Measurements from ENCODE around the gene IRX6.

The IRX6 gene

GRCh38 chr16:55341681-55342080 lies 17.7 kb downstream of the IRX6 start:
- DNase-seq (ENCODE audit: extremely low spot score), result no peak
- CTCF ChIA-PET, result no interaction called here
- POLR2A ChIA-PET, result no interaction called here
- TF ChIP-seq CTBP1 (IDR thresholded peaks at IDR 0.05; ENCODE audit: borderline replicate concordance), result no peak

- TF ChIP-seq FOXK2 (IDR thresholded peaks at IDR 0.05) (no peak), FOXA1 (IDR thresholded peaks at IDR 0.05) (no peak), PKNOX1 (IDR thresholded peaks at IDR 0.05) (no peak), L3MBTL2 (conservative IDR thresholded peaks at IDR 0.05) (no peak), SP1 (IDR thresholded peaks at IDR 0.05) (no peak), LEF1 (IDR thresholded peaks at IDR 0.05; ENCODE audit: borderline replicate concordance) (no peak), ELF4 (IDR thresholded peaks at IDR 0.05) (no peak), ARNT (IDR thresholded peaks at IDR 0.05) (no peak), SUZ12 (IDR thresholded peaks at IDR 0.05) (no peak), HDGF (IDR thresholded peaks at IDR 0.05; ENCODE audit: borderline replicate concordance) (no peak), CTBP1 (IDR thresholded peaks at IDR 0.05; ENCODE audit: borderline replicate concordance) (no peak), NFRKB (IDR thresholded peaks at IDR 0.05) (no peak), TARDBP (IDR thresholded peaks at IDR 0.05) (no peak), FOXM1 (IDR thresholded peaks at IDR 0.05; ENCODE audit: borderline replicate concordance) (no peak), BHLHE40 (IDR thresholded peaks at IDR 0.05; ENCODE audit: borderline replicate concordance) (no peak)
- DNase-seq (ENCODE audit: extremely low spot score), result no peak
- ChIA-PET CTCF (interaction anchor here (0.7 kb wide), 1 partner anchor 1068 kb away, joined by 3 read pairs; no protein-coding TSS in a partner anchor), POLR2A (no interaction called here)
Observed at GRCh38 chr16:55346475-55346874, 22.5 kb downstream of the IRX6 start.

DNA sequence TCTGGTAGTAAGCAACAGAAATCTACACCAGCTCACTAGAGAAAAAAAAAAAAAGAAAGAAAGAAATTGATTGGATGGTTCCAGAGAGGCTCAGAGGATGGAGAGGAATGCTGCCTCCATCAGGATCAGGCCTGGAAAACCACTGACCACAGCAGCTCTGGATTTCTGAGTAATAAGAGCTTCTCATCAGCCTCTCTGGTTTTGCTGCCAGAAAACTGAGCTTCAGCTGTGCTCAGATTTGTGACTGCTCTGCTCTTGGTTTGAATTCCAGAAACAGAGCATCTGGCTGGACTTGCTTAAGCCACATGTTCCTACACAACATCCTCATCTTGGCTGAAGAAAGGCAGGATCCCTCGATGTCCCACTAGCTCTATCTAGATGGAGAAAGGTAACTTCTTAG lies 25.9 kb downstream of the IRX6 start:
- POLR2A ChIA-PET, result no interaction called here
- no peak for DNase-seq (ENCODE audit: extremely low spot score)
- TF ChIP-seq SP1 (IDR thresholded peaks at IDR 0.05), result no peak
- no peak for TF ChIP-seq FOXA1 (IDR thresholded peaks at IDR 0.05)
- CTCF ChIA-PET, result no interaction called here

GRCh38 chr16:55350984-55351383 lies 27.0 kb downstream of the IRX6 start:
- ChIA-PET POLR2A (no interaction called here), CTCF (no interaction called here)
- TF ChIP-seq L3MBTL2 (conservative IDR thresholded peaks at IDR 0.05) (no peak), ZNF384 (IDR thresholded peaks at IDR 0.05) (no peak), LEF1 (IDR thresholded peaks at IDR 0.05; ENCODE audit: borderline replicate concordance) (no peak), BHLHE40 (IDR thresholded peaks at IDR 0.05; ENCODE audit: borderline replicate concordance) (no peak), SUZ12 (IDR thresholded peaks at IDR 0.05) (no peak), NFRKB (IDR thresholded peaks at IDR 0.05) (no peak), FOXK2 (IDR thresholded peaks at IDR 0.05) (no peak), FOXA1 (IDR thresholded peaks at IDR 0.05) (no peak), HDGF (IDR thresholded peaks at IDR 0.05; ENCODE audit: borderline replicate concordance) (no peak), FOXM1 (IDR thresholded peaks at IDR 0.05; ENCODE audit: borderline replicate concordance) (no peak), CTBP1 (IDR thresholded peaks at IDR 0.05; ENCODE audit: borderline replicate concordance) (no peak)
- DNase-seq (ENCODE audit: extremely low spot score), result no peak

DNA sequence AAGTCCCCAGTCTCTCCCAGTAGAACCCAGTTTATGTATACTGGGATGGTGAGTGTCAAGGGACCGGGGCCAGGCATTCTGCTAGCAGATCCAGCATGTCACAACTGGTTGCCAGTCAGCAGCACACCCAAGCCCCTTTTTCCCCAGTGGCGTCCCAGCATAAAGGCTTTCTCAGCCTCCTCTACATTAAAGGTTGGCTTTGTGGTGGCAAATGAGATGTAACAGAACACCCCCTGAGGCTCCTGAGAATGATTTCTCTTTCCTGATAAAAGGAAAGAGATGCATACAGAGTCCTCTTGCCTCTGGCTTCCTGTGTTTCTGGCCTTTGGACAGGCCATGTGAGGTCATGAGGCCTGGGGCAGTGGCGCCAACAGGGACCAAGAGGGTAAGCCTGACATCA lies 27.9 kb downstream of the IRX6 start:
- no peak for DNase-seq (ENCODE audit: extremely low spot score)
- CTCF ChIA-PET, result no interaction called here
- POLR2A ChIA-PET, result no interaction called here
- TF ChIP-seq L3MBTL2 (conservative IDR thresholded peaks at IDR 0.05), result no peak
- TF ChIP-seq FOXA1 (IDR thresholded peaks at IDR 0.05), result no peak
- TF ChIP-seq CTBP1 (IDR thresholded peaks at IDR 0.05; ENCODE audit: borderline replicate concordance), result no peak
- TF ChIP-seq LEF1 (IDR thresholded peaks at IDR 0.05; ENCODE audit: borderline replicate concordance), result no peak
- no peak for TF ChIP-seq SUZ12 (IDR thresholded peaks at IDR 0.05)
- no peak for TF ChIP-seq NFRKB (IDR thresholded peaks at IDR 0.05)

GRCh38 chr16:55357241-55357640 lies 33.2 kb downstream of the IRX6 start:
- no peak for TF ChIP-seq SUZ12 (IDR thresholded peaks at IDR 0.05)
- TF ChIP-seq FOXM1 (IDR thresholded peaks at IDR 0.05; ENCODE audit: borderline replicate concordance), result no peak
- ChIA-PET POLR2A (no interaction called here), CTCF (no interaction called here)
- DNase-seq (ENCODE audit: extremely low spot score), result no peak

- no peak for TF ChIP-seq L3MBTL2 (conservative IDR thresholded peaks at IDR 0.05)
- no peak for TF ChIP-seq PKNOX1 (IDR thresholded peaks at IDR 0.05)
- TF ChIP-seq ARNT (IDR thresholded peaks at IDR 0.05), result no peak
- no peak for TF ChIP-seq NFRKB (IDR thresholded peaks at IDR 0.05)
- no peak for TF ChIP-seq FOXA1 (IDR thresholded peaks at IDR 0.05)
- TF ChIP-seq TARDBP (IDR thresholded peaks at IDR 0.05), result no peak
- TF ChIP-seq FOXM1 (IDR thresholded peaks at IDR 0.05; ENCODE audit: borderline replicate concordance), result no peak
- CTCF ChIA-PET, result no interaction called here
- POLR2A ChIA-PET, result no interaction called here
- no peak for DNase-seq (ENCODE audit: extremely low spot score)
Observed at GRCh38 chr16:55359946-55360345, 35.9 kb downstream of the IRX6 start.

DNA sequence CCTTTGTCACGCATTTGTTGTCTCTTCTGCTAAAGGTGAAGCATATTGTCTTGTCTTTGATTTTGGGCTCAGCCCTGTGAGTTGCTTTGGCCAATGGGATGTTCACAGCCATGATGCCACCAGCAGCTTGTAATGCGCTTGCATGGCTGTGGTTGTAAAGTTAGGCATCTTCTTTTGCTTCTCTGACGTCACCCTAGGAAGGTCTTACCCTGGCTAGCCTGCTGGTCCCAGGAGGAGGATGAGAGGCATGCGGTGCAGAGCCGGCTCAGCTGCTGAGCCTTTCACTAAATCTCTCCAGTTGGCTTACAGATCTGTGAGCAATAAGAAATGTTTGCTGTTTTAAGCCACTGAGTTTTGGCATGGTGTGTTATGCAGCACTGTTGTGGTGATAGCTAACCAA lies 40.8 kb downstream of the IRX6 start:
- CTCF ChIA-PET, result no interaction called here
- TF ChIP-seq SUZ12 (IDR thresholded peaks at IDR 0.05) (no peak), ELF4 (IDR thresholded peaks at IDR 0.05) (no peak), BHLHE40 (IDR thresholded peaks at IDR 0.05; ENCODE audit: borderline replicate concordance) (no peak), HDGF (IDR thresholded peaks at IDR 0.05; ENCODE audit: borderline replicate concordance) (no peak), FOXA1 (IDR thresholded peaks at IDR 0.05) (no peak), ZNF384 (IDR thresholded peaks at IDR 0.05) (no peak), TARDBP (IDR thresholded peaks at IDR 0.05) (no peak), NFRKB (IDR thresholded peaks at IDR 0.05) (no peak), PKNOX1 (IDR thresholded peaks at IDR 0.05) (no peak)
- DNase-seq (ENCODE audit: extremely low spot score), result no peak
- POLR2A ChIA-PET, result no interaction called here
